K562 (cell line): ENCODE data around the gene MANBA. TPM values are rescaled to one million over a fixed set of nuclear protein-coding genes. Genes with fewer than 3 reads are reported as not detected.

Source experiments
- ATAC-seq: fragments of 200-7000 bp; cut with Tn5 transposase; 3 replicates; pipeline ENCODE4 v1.9.1; 2020; ENCODE audit warnings: moderate library complexity
- BruUV-seq: library from RNA; stranded (reverse); fragments of 400-500 nt; replicated peaks from 2 replicates; lab custom pipeline; 2021; lab: Mats Ljungman, UMichigan
- CTCF ChIA-PET: fragments of 300-600 bp; formaldehyde crosslinking; extraction: SDS; loops from one replicate; lab custom pipeline; 2021; ENCODE audit warnings: low intra/inter-chr PET ratio; lab: Yijun Ruan, JAX
- POLR2A ChIA-PET: fragments of 300-600, 350-650 bp; sonication (Branson Sonifier 250); formaldehyde crosslinking; extraction: SDS; loops from one replicate; lab custom pipeline; 2021; ENCODE audit warnings: antibody characterized with exemption, inconsistent platforms; lab: Yijun Ruan, JAX
- DNase-seq, 4 experiments: peaks; one replicate each; pipeline versions ENCODE4 v3.0.0 to v3.0.0-alpha.2; 2011 to 2018; ENCODE audit warnings: low spot score in 3 of 4, mixed read lengths in 3 of 4; ENCODE audit errors: extremely low read depth in 1 of 4
- FAIRE-seq: peaks from 2 replicates; lab custom pipeline; 2011; peaks lifted over from hg19 to GRCh38; lab: Jason Lieb, UNC
- H2AFZ ChIP-seq: 2 replicates; pipeline ENCODE4 v1.6.0; 2011; ENCODE audit warnings: low read depth, low read length, control low read depth, inconsistent platforms
- H3K27ac ChIP-seq: fragments of 200-600 bp; 3 replicates; pipeline ENCODE4 v1.8.0; 2011; ENCODE audit warnings: low read depth, mild to moderate bottlenecking, control low read depth, inconsistent platforms, low read length, moderate library complexity, mixed read lengths; ENCODE audit errors: extremely low read depth
- H3K27me3 ChIP-seq, 2 experiments: fragments of 300-600 bp in 1 of 2; 2 replicates in 1 of 2; 3 replicates in 1 of 2; pipeline versions ENCODE4 v1.6.0 to v1.8.0; 2011; ENCODE audit warnings: inconsistent platforms in 2 of 2, low read length in 2 of 2, mild to moderate bottlenecking in 1 of 2, mixed read lengths in 1 of 2, moderate library complexity in 1 of 2; ENCODE audit not compliant: control insufficient read depth in 2 of 2, insufficient read depth in 2 of 2
- H3K36me3 ChIP-seq: fragments of 300-600 bp; 3 replicates; pipeline ENCODE4 v1.8.0; 2011; ENCODE audit warnings: mild to moderate bottlenecking, low read length, inconsistent platforms; ENCODE audit not compliant: control insufficient read depth, insufficient read depth
- H3K4me1 ChIP-seq, 2 experiments: fragments of 200-600 bp in 1 of 2; replicated peaks in 1 of 2; 2 replicates in 1 of 2; 3 replicates in 1 of 2; pipeline versions ENCODE4 v1.5.1 to v1.8.0; 2011; ENCODE audit warnings: inconsistent platforms in 2 of 2, low read length in 2 of 2, mild to moderate bottlenecking in 1 of 2, mixed read lengths in 1 of 2, moderate library complexity in 1 of 2; ENCODE audit not compliant: control insufficient read depth in 2 of 2, insufficient read depth in 2 of 2
- H3K4me2 ChIP-seq: 2 replicates; pipeline ENCODE4 v1.6.1; 2011; ENCODE audit warnings: low read length, control low read depth, inconsistent platforms, mixed read lengths; ENCODE audit not compliant: insufficient read depth
- H3K4me3 ChIP-seq: fragments of 200-600 bp; sonication (generic), shearing (Covaris generic); 2 replicates; pipeline ENCODE4 v1.5.1; 2016; ENCODE audit warnings: control low read depth, inconsistent platforms
- H3K79me2 ChIP-seq: fragments of 200-600 bp; 3 replicates; pipeline ENCODE4 v1.8.0; 2011; ENCODE audit warnings: low read length, inconsistent platforms; ENCODE audit not compliant: control insufficient read depth, insufficient read depth
- H3K9ac ChIP-seq, 2 experiments: 2 replicates each; pipeline versions ENCODE4 v1.6.0 to v1.6.1; 2011; ENCODE audit warnings: low read depth in 2 of 2, low read length in 2 of 2, control low read depth in 1 of 2, inconsistent platforms in 1 of 2, mild to moderate bottlenecking in 1 of 2, mixed read lengths in 1 of 2; ENCODE audit not compliant: insufficient read depth in 1 of 2
- H3K9me1 ChIP-seq: one replicate; pipeline ENCODE4 v1.6.0; 2011; ENCODE audit warnings: inconsistent platforms, mild to moderate bottlenecking, low read length, moderate library complexity; ENCODE audit not compliant: control insufficient read depth, insufficient read depth
- H3K9me3 ChIP-seq: replicated peaks from 2 replicates; pipeline ENCODE4 v1.5.1; 2011; ENCODE audit warnings: low read depth, low read length, inconsistent platforms; ENCODE audit not compliant: control insufficient read depth, insufficient read depth
- H4K20me1 ChIP-seq: replicated peaks from 2 replicates; pipeline ENCODE4 v1.6.1; 2011; ENCODE audit warnings: low read length, inconsistent platforms, mixed read lengths; ENCODE audit not compliant: control insufficient read depth, insufficient read depth
- ATF3 ChIP-seq, 2 experiments: fragments of 450-650 bp in 1 of 2; sonication (generic) in 1 of 2; formaldehyde crosslinking in 1 of 2; IDR thresholded peaks in 1 of 2; conservative IDR thresholded peaks in 1 of 2; 2 replicates each; pipeline versions ENCODE4 v1.6.1 to v1.8.1; 2016 to 2023; ENCODE audit warnings: mild to moderate bottlenecking in 2 of 2, moderate library complexity in 2 of 2, inconsistent platforms in 1 of 2, missing genetic modification reagents in 1 of 2
- BRD9 ChIP-seq: fragments of 450-650 bp; IDR thresholded peaks from 2 replicates; pipeline ENCODE4 v1.6.1; 2018; ENCODE audit warnings: low read depth; ENCODE audit not compliant: partially characterized antibody
- CBFA2T2 ChIP-seq: fragments of 450-650 bp; conservative IDR thresholded peaks from 2 replicates; pipeline ENCODE4 v1.6.1; 2017; ENCODE audit warnings: mild to moderate bottlenecking
- E2F5 ChIP-seq: sonication (generic); formaldehyde crosslinking; IDR thresholded peaks from 2 replicates; pipeline ENCODE4 v1.8.0; 2022; ENCODE audit warnings: mild to moderate bottlenecking, missing genetic modification reagents
- ETV1 ChIP-seq: fragments of 450-650 bp; conservative IDR thresholded peaks from 2 replicates; pipeline ENCODE4 v1.6.1; 2016; ENCODE audit warnings: missing genetic modification characterization, control low read depth, low read depth, missing compliant biosample characterization
- MEIS2 ChIP-seq: fragments of 450-650 bp; IDR thresholded peaks from 2 replicates; pipeline ENCODE4 v1.6.1; 2014; ENCODE audit warnings: mild to moderate bottlenecking; ENCODE audit not compliant: partially characterized antibody
- MYC ChIP-seq, 2 experiments: fragments of 250-450 bp in 1 of 2; sonication (Bioruptor Pico) in 1 of 2; IDR thresholded peaks; 2 replicates each; pipeline versions ENCODE4 v1.5.1 to v1.6.1; 2012 to 2021; ENCODE audit warnings: low read depth in 2 of 2, borderline replicate concordance in 1 of 2, improper control_type of control experiment in 1 of 2, low read length in 1 of 2, mild to moderate bottlenecking in 1 of 2, moderate library complexity in 1 of 2
- PBX2 ChIP-seq, 2 experiments: IDR thresholded peaks in 1 of 2; conservative IDR thresholded peaks in 1 of 2; 2 replicates each; pipeline ENCODE4 v1.6.1; 2016; ENCODE audit warnings: low read depth in 2 of 2, mild to moderate bottlenecking in 1 of 2, missing compliant biosample characterization in 1 of 2, missing genetic modification characterization in 1 of 2, moderate library complexity in 1 of 2
- PHF21A ChIP-seq: fragments of 450-650 bp; IDR thresholded peaks from 2 replicates; pipeline ENCODE4 v1.6.1; 2017; ENCODE audit warnings: low read depth, borderline replicate concordance
- POLR2B ChIP-seq: fragments of 450-650 bp; IDR thresholded peaks from 2 replicates; pipeline ENCODE4 v1.6.1; 2018; ENCODE audit warnings: low read depth; ENCODE audit not compliant: partially characterized antibody
- STAT5A ChIP-seq: IDR thresholded peaks from 2 replicates; pipeline ENCODE4 v1.6.1; 2012; ENCODE audit warnings: low read length, inconsistent platforms, borderline replicate concordance
- TAL1 ChIP-seq: fragments of 450-650 bp; IDR thresholded peaks from 2 replicates; pipeline ENCODE4 v1.6.1; 2016; ENCODE audit warnings: mild to moderate bottlenecking
- USF2 ChIP-seq: sonication (generic); formaldehyde crosslinking; IDR thresholded peaks from 2 replicates; pipeline ENCODE4 v1.5.0; 2020; ENCODE audit warnings: missing genetic modification reagents
- ZNF24 ChIP-seq: fragments of 450-650 bp; IDR thresholded peaks from 2 replicates; pipeline ENCODE4 v1.6.1; 2016
- WGBS: fragments of 100-300 bp; shearing (Covaris generic); methylation state at CpG from one replicate; pipeline ENCODE4 v1.1.6; 2016; ENCODE audit warnings: low coverage, mixed read lengths; ENCODE audit not compliant: insufficient coverage; ENCODE audit errors: missing lambda C conversion rate; 5-methylcytosine and 5-hydroxymethylcytosine counted together
- in situ Hi-C: fragments of 300-500 bp; cut with MboI; formaldehyde crosslinking; loops from 4 replicates; pipeline ENCODE4 v1.15.0; 2018; ENCODE audit warnings: inconsistent platforms, mixed read lengths
- intact Hi-C: fragments of 100-400 bp; cut with micrococcal nuclease; formaldehyde crosslinking; loops from 2 replicates; pipeline ENCODE4 v1.14.2; 2022
- polyA plus RNA-seq, 8 experiments: library from polyadenylated mRNA; depleted of rRNA in 4 of 8; stranded (reverse) in 5 of 8; unstranded in 3 of 8; fragments of >200 nt; fragmentation: Nextera tagmentation in 2 of 8; fragmentation: Illumina TruSeq in 1 of 8; extraction: Ambion mirVana in 2 of 8; extraction: Trizol in 1 of 8; gene quantifications; 2 replicates each; pipeline versions ENCODE4 v1.2.1 to v1.2.3, GENCODE V29; 2011 to 2014; ENCODE audit warnings: inconsistent platforms in 1 of 8, missing spikeins in 1 of 8
- total RNA-seq, 7 experiments: library from RNA; depleted of rRNA in 6 of 7; stranded (reverse); fragments of >200 nt in 6 of 7; fragmentation: Illumina TruSeq in 2 of 7; extraction: Trizol in 2 of 7; gene quantifications; 2 replicates each; pipeline versions ENCODE4 v1.2.1 to v1.2.3, GENCODE V29; 2011 to 2021; ENCODE audit warnings: low replicate concordance in 1 of 7

Gene MANBA
- total and polyA plus RNA-seq, 9 of the 15 experiments (the other 6 are each of a cell fraction or from before 2014, with no cell fraction given): 1.8 to 12.9 (median 7.7) TPM

- peak in 2 of 4 experiments; percentile 38 to 71 for DNase-seq
- Histone ChIP-seq H3K4me3 (no peak overlapping the region), H3K4me2 (peak overlapping the region; percentile 54), H3K36me3 (no peaks in the 10 kb centered on the region), H3K79me2 (no peaks in the 10 kb centered on the region), H3K27ac (peak overlapping the region; percentile 20; the same call in 2 of the 3 replicates), H3K27me3 (no peaks in the 10 kb centered on the region), H3K9ac (no peak overlapping the region; a peak in 1 of 4 replicates), H2AFZ (0 out of 2 replicates have a peak overlapping the region, but pooled peaks have one; percentile 2), H3K9me3 (no peaks in the 10 kb centered on the region), H3K9me1 (no peaks in the 10 kb centered on the region), H3K4me1 (peaks cover 0 to 22% of the 10 kb centered on the region in 2 experiments; a peak in 3 of 5 replicates), H4K20me1 (no peaks in the 10 kb centered on the region)
- ATAC-seq: peak; percentile 90
- POLR2A ChIA-PET: interaction anchor here (1.4 kb wide), 1 partner anchor 17 kb away, joined by 3 read pairs; no protein-coding TSS in a partner anchor
- BruUV-seq: no TSS peak
- 6% methylated on average over 4 of the region's 4 CpGs for WGBS
- intact Hi-C loops: no loop called here
- in situ Hi-C loops: no loop called here
- CTCF ChIA-PET: no interaction called here
- FAIRE-seq: peak; percentile 93
- TF ChIP-seq MEIS2 (peak; percentile 89), POLR2B (no peak), ATF3 (IDR thresholded peaks at IDR 0.05) (peak; percentile 73), ATF3 (CRISPR knock-in tag; conservative IDR thresholded peaks at IDR 0.05) (peak; percentile 33; the same call in 1 of the 2 replicates), E2F5 (CRISPR knock-in tag) (no peak), USF2 (CRISPR knock-in tag) (no peak), ETV1 (tag) (no peak), TAL1 (peak; percentile 71), PBX2 (CRISPR knock-in tag; IDR thresholded peaks at IDR 0.05; ENCODE audit: low read depth) (no peak), PBX2 (tag; conservative IDR thresholded peaks at IDR 0.05; ENCODE audit: low read depth) (peak; percentile 41; the same call in 1 of the 2 replicates), BRD9 (no peak), MYC (IDR thresholded peaks at IDR 0.05; ENCODE audit: low read depth, low read length) (no peak), MYC (CRISPR knock-in tag; IDR thresholded peaks at IDR 0.05; ENCODE audit: borderline replicate concordance, low read depth) (no peak), CBFA2T2 (peak; percentile 80), ZNF24 (no peak), STAT5A (peak; percentile 27; the same call in 1 of the 2 replicates), PHF21A (no peak)
Measured at GRCh38 chr4:102684610-102685052, 76.1 kb downstream of the MANBA start.
